Esophagus muscularis mucosa (tissue), 4 donors: ENCODE data around the gene DBP. TPM values are rescaled to one million over a fixed set of nuclear protein-coding genes. Genes with fewer than 3 reads are reported as not detected.

Experiments
- DNase-seq: peaks from one replicate; pipeline ENCODE4 v3.0.0-alpha.2; 2017; ENCODE audit errors: extremely low spot score
- H3K27ac ChIP-seq, 4 donors: fragments of 200-600 bp; sonication (generic); replicated peaks in 1 of 4; 1 replicate in 3 of 4; 2 replicates in 1 of 4; pipeline ENCODE4 v1.5.1; 2016 to 2019; ENCODE audit warnings: mild to moderate bottlenecking in 1 of 4
- H3K27me3 ChIP-seq, 4 donors: fragments of 200-600 bp; sonication (generic); one replicate each; pipeline versions ENCODE4 v1.5.1 to v1.6.0; 2016 to 2019
- H3K36me3 ChIP-seq, 4 donors: fragments of 200-600 bp; sonication (generic); one replicate each; pipeline ENCODE4 v1.5.1; 2016 to 2019
- H3K4me1 ChIP-seq, 4 donors: fragments of 200-600 bp; sonication (generic); one replicate each; pipeline ENCODE4 v1.5.1; 2016 to 2019
- H3K4me3 ChIP-seq, 4 donors: fragments of 200-600 bp; sonication (generic); 1 replicate in 2 of 4; 2 replicates in 2 of 4; pipeline ENCODE4 v1.5.1; 2016 to 2019; ENCODE audit warnings: mild to moderate bottlenecking in 4 of 4, moderate library complexity in 1 of 4
- H3K9me3 ChIP-seq, 4 donors: fragments of 200-600 bp; sonication (generic); 1 replicate in 3 of 4; 2 replicates in 1 of 4; pipeline ENCODE4 v1.5.1; 2016 to 2019
- CTCF ChIP-seq, 3 experiments: fragments of 200-600 bp in 2 of 3; fragments of 450-650 bp in 1 of 3; sonication (generic) in 2 of 3; IDR thresholded peaks; one replicate each; pipeline ENCODE4 v1.5.1; 2017 to 2019; ENCODE audit warnings: antibody characterized with exemption in 3 of 3, mild to moderate bottlenecking in 2 of 3, moderate library complexity in 1 of 3
- EP300 ChIP-seq: sonication (generic); formaldehyde crosslinking; IDR thresholded peaks from one replicate; pipeline ENCODE4 v1.6.1; 2017; ENCODE audit warnings: antibody characterized with exemption
- POLR2A ChIP-seq: fragments of 450-650 bp; IDR thresholded peaks from one replicate; pipeline ENCODE4 v1.6.1; 2017; ENCODE audit warnings: antibody characterized with exemption, moderate library complexity, mild to moderate bottlenecking, low read depth
- POLR2AphosphoS5 ChIP-seq, 2 donors: sonication (generic); formaldehyde crosslinking; IDR thresholded peaks; one replicate each; pipeline ENCODE4 v1.6.1; 2017; ENCODE audit warnings: antibody characterized with exemption in 2 of 2
- WGBS: methylation state at CpG from one replicate; pipeline ENCODE4 v1.1.5; 2018; 5-methylcytosine and 5-hydroxymethylcytosine counted together
- intact Hi-C: fragments of 100-400 bp; cut with DNase I; formaldehyde crosslinking; loops from one replicate; pipeline ENCODE4 v1.15.1; 2023
- total RNA-seq, 4 donors: library from RNA; depleted of rRNA; stranded (reverse); fragments of >200 nt; gene quantifications; one replicate each; pipeline versions ENCODE4 v1.1.0 to v1.2.1, GENCODE V29; 2016

DBP gene
- total RNA-seq, 4 donors from 2014 or later: 3.0 to 9.3 (median 7.2) TPM

- no peak for DNase-seq
- intact Hi-C loops: no loop called here
- H3K27me3 ChIP-seq: peaks cover 0 to 29% (median 0%) of the 10 kb centered on the region in 4 donors
- H3K27ac ChIP-seq: no peak overlapping the region
- no peak overlapping the region for H3K4me3 ChIP-seq
- H3K4me1 ChIP-seq: no peaks in the 10 kb centered on the region
- H3K9me3 ChIP-seq: no peaks in the 10 kb centered on the region
- WGBS: 81% methylated on average over 38 of the region's 39 CpGs
- H3K36me3 ChIP-seq: no peaks in the 10 kb centered on the region
- TF ChIP-seq EP300 (no peak), POLR2AphosphoS5 (IDR thresholded peaks at IDR 0.05) (no peak), POLR2A (no peak), CTCF (IDR thresholded peaks at IDR 0.05) (no peak)
Observed at GRCh38 chr19:48596679-48597465, 40.3 kb downstream of the DBP start.

GRCh38 chr19:48596237-48596636 is 40.9 kb downstream of the DBP start:
- no peaks in the 10 kb centered on the region for H3K36me3 ChIP-seq
- H3K9me3 ChIP-seq: no peaks in the 10 kb centered on the region
- peaks cover 0 to 28% (median 0%) of the 10 kb centered on the region in 4 donors for H3K27me3 ChIP-seq
- no peak for DNase-seq
- H3K4me1 ChIP-seq: no peaks in the 10 kb centered on the region
- no peak for TF ChIP-seq POLR2A
- TF ChIP-seq CTCF (IDR thresholded peaks at IDR 0.05): no peak
- TF ChIP-seq POLR2AphosphoS5 (IDR thresholded peaks at IDR 0.05): no peak
- no peak for TF ChIP-seq EP300
- H3K4me3 ChIP-seq: no peak overlapping the region
- intact Hi-C loops: no loop called here
- H3K27ac ChIP-seq: no peak overlapping the region
- 68% methylated on average over 2 of the region's 4 CpGs for WGBS

GRCh38 chr19:48595833-48596232 is 41.3 kb downstream of the DBP start:
- Histone ChIP-seq H3K9me3 (no peaks in the 10 kb centered on the region), H3K27ac (no peak overlapping the region), H3K36me3 (no peaks in the 10 kb centered on the region), H3K4me1 (no peaks in the 10 kb centered on the region), H3K27me3 (peaks cover 0 to 24% (median 0%) of the 10 kb centered on the region in 4 donors), H3K4me3 (no peak overlapping the region)
- WGBS: 59% methylated on average over 6 of the region's 6 CpGs
- no peak for DNase-seq
- no peak for TF ChIP-seq POLR2A
- no peak for TF ChIP-seq CTCF (IDR thresholded peaks at IDR 0.05)
- TF ChIP-seq POLR2AphosphoS5 (IDR thresholded peaks at IDR 0.05): no peak
- TF ChIP-seq EP300: no peak
- intact Hi-C loops: no loop called here

- no peaks in the 10 kb centered on the region for H3K9me3 ChIP-seq
- H3K36me3 ChIP-seq: no peaks in the 10 kb centered on the region
- 85% methylated on average over 9 of the region's 9 CpGs for WGBS
- no peak overlapping the region for H3K4me3 ChIP-seq
- TF ChIP-seq POLR2A (no peak), CTCF (IDR thresholded peaks at IDR 0.05) (no peak), POLR2AphosphoS5 (IDR thresholded peaks at IDR 0.05) (no peak), EP300 (no peak)
- peaks cover 0 to 21% (median 0%) of the 10 kb centered on the region in 4 donors for H3K27me3 ChIP-seq
- intact Hi-C loops: no loop called here
- H3K4me1 ChIP-seq: no peaks in the 10 kb centered on the region
- H3K27ac ChIP-seq: no peak overlapping the region
- no peak for DNase-seq
Observed at GRCh38 chr19:48595171-48595570, 42.0 kb downstream of the DBP start.
